ENCODE data around the gene DUOXA1.

Gene DUOXA1

GRCh38 chr15:45099549-45100165 lies 30.0 kb downstream of the DUOXA1 start:
- no peak for TF ChIP-seq CTCF (IDR thresholded peaks at IDR 0.05; ENCODE audit: low read depth, low read length, missing control alignments)
- DNase-seq (ENCODE audit: extremely low read depth, low read depth) = no peak
- no peak overlapping the region for H3K4me3 ChIP-seq (replicated peaks; ENCODE audit: low read depth, low read length)

GRCh38 chr15:45097466-45097865 lies 32.2 kb downstream of the DUOXA1 start:
- no peak overlapping the region for H3K4me3 ChIP-seq (replicated peaks; ENCODE audit: low read depth, low read length)
- DNase-seq (ENCODE audit: extremely low read depth, low read depth) = no peak
- no peak for TF ChIP-seq CTCF (IDR thresholded peaks at IDR 0.05; ENCODE audit: low read depth, low read length, missing control alignments)

GRCh38 chr15:45095661-45096060 lies 34.0 kb downstream of the DUOXA1 start:
- no peak for TF ChIP-seq CTCF (IDR thresholded peaks at IDR 0.05; ENCODE audit: low read depth, low read length, missing control alignments)
- H3K4me3 ChIP-seq (replicated peaks; ENCODE audit: low read depth, low read length) = no peak overlapping the region
- DNase-seq (ENCODE audit: extremely low read depth, low read depth) = no peak

GRCh38 chr15:45094358-45094730 lies 35.3 kb downstream of the DUOXA1 start:
- no peak for DNase-seq (ENCODE audit: extremely low read depth, low read depth)
- no peak for TF ChIP-seq CTCF (IDR thresholded peaks at IDR 0.05; ENCODE audit: low read depth, low read length, missing control alignments)
- H3K4me3 ChIP-seq (replicated peaks; ENCODE audit: low read depth, low read length) = no peak overlapping the region

- TF ChIP-seq CTCF (IDR thresholded peaks at IDR 0.05; ENCODE audit: low read depth, low read length, missing control alignments) = no peak
- DNase-seq (ENCODE audit: extremely low read depth, low read depth) = no peak
- H3K4me3 ChIP-seq (replicated peaks; ENCODE audit: low read depth, low read length) = no peak overlapping the region
These were observed 35.9 kb downstream of the DUOXA1 start for GRCh38 chr15:45093622-45094357.

- H3K4me3 ChIP-seq (replicated peaks; ENCODE audit: low read depth, low read length) = no peak overlapping the region
- DNase-seq (ENCODE audit: extremely low read depth, low read depth) = no peak
- TF ChIP-seq CTCF (IDR thresholded peaks at IDR 0.05; ENCODE audit: low read depth, low read length, missing control alignments) = no peak
These were observed 36.7 kb downstream of the DUOXA1 start for GRCh38 chr15:45093013-45093412.

All from HFF-Myc (cell line).